Measurements from ENCODE around the gene NLRP4. TPM values are rescaled to one million over a fixed set of nuclear protein-coding genes. Genes with fewer than 3 reads are reported as not detected.
A peak's percentile ranks its signal among the peaks of the same experiment; 100 is the strongest.

The NLRP4 gene
- polyA plus RNA-seq (2013), result not detected

- CTCF ChIA-PET, result no interaction called here
- 92% methylated on average over 14 of the region's 16 CpGs for WGBS (ENCODE audit: insufficient coverage)
These were observed at the start of gene NLRP4 for GRCh38 chr19:55836340-55836739. TSS of gene NLRP4 (plus strand) at chr19:55836540. CDS start at chr19:55852081, 15,541 bp downstream.

GRCh38 chr19:55795021-55795420 lies 41.3 kb upstream of the NLRP4 start:
- no peaks in the 10 kb centered on the region for H3K27me3 ChIP-seq (replicated peaks in 2 of 5; ENCODE audit: control insufficient read depth in 4 of 5, insufficient read depth in 5 of 5, low read length in 4 of 5)
- ChIA-PET CTCF (interaction anchor here (1.2 kb wide), 1 partner anchor 1149 kb away, joined by 3 read pairs; no protein-coding TSS in a partner anchor), POLR2A (no interaction called here)
- H3K9me3 ChIP-seq (ENCODE audit: control extremely low read depth in 1 of 5, control insufficient read depth in 4 of 5, insufficient read depth in 2 of 5, low read depth in 1 of 5, low read length in 4 of 5), result no peaks in the 10 kb centered on the region
- H3K36me3 ChIP-seq (ENCODE audit: control insufficient read depth in 4 of 4, insufficient read depth in 4 of 4, low read length in 3 of 4), result no peaks in the 10 kb centered on the region
- H3K4me3 ChIP-seq (ENCODE audit: control insufficient read depth in 1 of 7, extremely low read depth in 1 of 7, insufficient read depth in 4 of 7, low read depth in 2 of 7, low read length in 6 of 7), result no peak overlapping the region
- no peak overlapping the region for H3K27ac ChIP-seq (ENCODE audit: insufficient read depth in 1 of 2, low read depth in 1 of 2, low read length in 2 of 2, poor library complexity in 1 of 2, severe bottlenecking in 2 of 2)
- no peaks in the 10 kb centered on the region for H3K4me1 ChIP-seq (ENCODE audit: control extremely low read depth in 1 of 4, control insufficient read depth in 4 of 4, insufficient read depth in 4 of 4, low read length in 3 of 4)
- WGBS (ENCODE audit: insufficient coverage), result 95% methylated on average over 11 of the region's 11 CpGs
- no peak for DNase-seq

More at GRCh38 chr19:55836340-55836739, at the start of gene NLRP4:
- no peak within 1 kb of the TSS for H3K4me3 ChIP-seq (ENCODE audit: control insufficient read depth in 1 of 7, extremely low read depth in 1 of 7, insufficient read depth in 4 of 7, low read depth in 2 of 7, low read length in 6 of 7)
- POLR2A ChIA-PET, result no interaction called here
- H3K9me3 ChIP-seq (ENCODE audit: control extremely low read depth in 1 of 5, control insufficient read depth in 4 of 5, insufficient read depth in 2 of 5, low read depth in 1 of 5, low read length in 4 of 5), result peaks cover 0 to 5% (median 0%) of the 10 kb centered on the region in 5 experiments
- no peak within 1 kb of the TSS for H3K27ac ChIP-seq (ENCODE audit: insufficient read depth in 1 of 2, low read depth in 1 of 2, low read length in 2 of 2, poor library complexity in 1 of 2, severe bottlenecking in 2 of 2)
- no peaks in the 10 kb centered on the region for H3K27me3 ChIP-seq (replicated peaks in 2 of 5; ENCODE audit: control insufficient read depth in 4 of 5, insufficient read depth in 5 of 5, low read length in 4 of 5)
- no peaks in the 10 kb centered on the region for H3K4me1 ChIP-seq (ENCODE audit: control extremely low read depth in 1 of 4, control insufficient read depth in 4 of 4, insufficient read depth in 4 of 4, low read length in 3 of 4)
- DNase-seq, result no peak
- H3K36me3 ChIP-seq (ENCODE audit: control insufficient read depth in 4 of 4, insufficient read depth in 4 of 4, low read length in 3 of 4), result no peaks in the 10 kb centered on the region

- no peaks in the 10 kb centered on the region for H3K36me3 ChIP-seq (ENCODE audit: control insufficient read depth in 4 of 4, insufficient read depth in 4 of 4, low read length in 3 of 4)
- peaks cover 0 to 3% (median 0%) of the 10 kb centered on the region in 5 experiments for H3K9me3 ChIP-seq (ENCODE audit: control extremely low read depth in 1 of 5, control insufficient read depth in 4 of 5, insufficient read depth in 2 of 5, low read depth in 1 of 5, low read length in 4 of 5)
- ChIA-PET CTCF (no interaction called here), POLR2A (no interaction called here)
- H3K4me3 ChIP-seq (ENCODE audit: control insufficient read depth in 1 of 7, extremely low read depth in 1 of 7, insufficient read depth in 4 of 7, low read depth in 2 of 7, low read length in 6 of 7), result no peak overlapping the region
- peaks cover 0 to 2% (median 0%) of the 10 kb centered on the region in 5 experiments for H3K27me3 ChIP-seq (replicated peaks in 2 of 5; ENCODE audit: control insufficient read depth in 4 of 5, insufficient read depth in 5 of 5, low read length in 4 of 5)
- H3K27ac ChIP-seq (ENCODE audit: insufficient read depth in 1 of 2, low read depth in 1 of 2, low read length in 2 of 2, poor library complexity in 1 of 2, severe bottlenecking in 2 of 2), result no peak overlapping the region
- no peak for DNase-seq
- WGBS (ENCODE audit: insufficient coverage), result 89% methylated on average over 6 of the region's 7 CpGs
- no peaks in the 10 kb centered on the region for H3K4me1 ChIP-seq (ENCODE audit: control extremely low read depth in 1 of 4, control insufficient read depth in 4 of 4, insufficient read depth in 4 of 4, low read length in 3 of 4)
These were observed 34.9 kb upstream of the NLRP4 start for GRCh38 chr19:55801416-55801815.

- peaks cover 0 to 3% (median 0%) of the 10 kb centered on the region in 5 experiments for H3K9me3 ChIP-seq (ENCODE audit: control extremely low read depth in 1 of 5, control insufficient read depth in 4 of 5, insufficient read depth in 2 of 5, low read depth in 1 of 5, low read length in 4 of 5)
- CTCF ChIA-PET, result no interaction called here
- POLR2A ChIA-PET, result no interaction called here
- no peak overlapping the region for H3K27ac ChIP-seq (ENCODE audit: insufficient read depth in 1 of 2, low read depth in 1 of 2, low read length in 2 of 2, poor library complexity in 1 of 2, severe bottlenecking in 2 of 2)
- no peaks in the 10 kb centered on the region for H3K36me3 ChIP-seq (ENCODE audit: control insufficient read depth in 4 of 4, insufficient read depth in 4 of 4, low read length in 3 of 4)
- no peak for DNase-seq
- no peaks in the 10 kb centered on the region for H3K4me1 ChIP-seq (ENCODE audit: control extremely low read depth in 1 of 4, control insufficient read depth in 4 of 4, insufficient read depth in 4 of 4, low read length in 3 of 4)
- H3K27me3 ChIP-seq (replicated peaks in 2 of 5; ENCODE audit: control insufficient read depth in 4 of 5, insufficient read depth in 5 of 5, low read length in 4 of 5), result peaks cover 0 to 2% (median 0%) of the 10 kb centered on the region in 5 experiments
- no peak overlapping the region for H3K4me3 ChIP-seq (ENCODE audit: control insufficient read depth in 1 of 7, extremely low read depth in 1 of 7, insufficient read depth in 4 of 7, low read depth in 2 of 7, low read length in 6 of 7)
- WGBS (ENCODE audit: insufficient coverage), result no CpG with 5 or more reads among the region's 2 CpGs
These were observed 34.1 kb upstream of the NLRP4 start for GRCh38 chr19:55802281-55802680.

- peak; percentile 73 to 81 (median 79) for DNase-seq
- Histone ChIP-seq H3K9me3 (ENCODE audit: control extremely low read depth in 1 of 5, control insufficient read depth in 4 of 5, insufficient read depth in 2 of 5, low read depth in 1 of 5, low read length in 4 of 5) (peaks cover 0 to 3% (median 0%) of the 10 kb centered on the region in 5 experiments), H3K36me3 (ENCODE audit: control insufficient read depth in 4 of 4, insufficient read depth in 4 of 4, low read length in 3 of 4) (no peaks in the 10 kb centered on the region), H3K4me3 (ENCODE audit: control insufficient read depth in 1 of 7, extremely low read depth in 1 of 7, insufficient read depth in 4 of 7, low read depth in 2 of 7, low read length in 6 of 7) (no peak overlapping the region), H3K4me1 (ENCODE audit: control extremely low read depth in 1 of 4, control insufficient read depth in 4 of 4, insufficient read depth in 4 of 4, low read length in 3 of 4) (no peaks in the 10 kb centered on the region), H3K27ac (ENCODE audit: insufficient read depth in 1 of 2, low read depth in 1 of 2, low read length in 2 of 2, poor library complexity in 1 of 2, severe bottlenecking in 2 of 2) (no peak overlapping the region), H3K27me3 (replicated peaks in 2 of 5; ENCODE audit: control insufficient read depth in 4 of 5, insufficient read depth in 5 of 5, low read length in 4 of 5) (no peaks in the 10 kb centered on the region)
- 31% methylated on average over 19 of the region's 20 CpGs for WGBS (ENCODE audit: insufficient coverage)
- POLR2A ChIA-PET, result no interaction called here
- CTCF ChIA-PET, result interaction anchor here (1.4 to 2.1 kb wide), 2 partner anchors 106 to 176 kb away, joined by 4 to 8 read pairs; no protein-coding TSS in a partner anchor
These were observed 26.8 kb upstream of the NLRP4 start for GRCh38 chr19:55809381-55810058.

GRCh38 chr19:55811340-55811739 lies 25.0 kb upstream of the NLRP4 start:
- Histone ChIP-seq H3K27ac (ENCODE audit: insufficient read depth in 1 of 2, low read depth in 1 of 2, low read length in 2 of 2, poor library complexity in 1 of 2, severe bottlenecking in 2 of 2) (no peak overlapping the region), H3K4me3 (ENCODE audit: control insufficient read depth in 1 of 7, extremely low read depth in 1 of 7, insufficient read depth in 4 of 7, low read depth in 2 of 7, low read length in 6 of 7) (no peak overlapping the region), H3K36me3 (ENCODE audit: control insufficient read depth in 4 of 4, insufficient read depth in 4 of 4, low read length in 3 of 4) (no peaks in the 10 kb centered on the region), H3K4me1 (ENCODE audit: control extremely low read depth in 1 of 4, control insufficient read depth in 4 of 4, insufficient read depth in 4 of 4, low read length in 3 of 4) (no peaks in the 10 kb centered on the region), H3K9me3 (ENCODE audit: control extremely low read depth in 1 of 5, control insufficient read depth in 4 of 5, insufficient read depth in 2 of 5, low read depth in 1 of 5, low read length in 4 of 5) (peaks cover 0 to 2% (median 0%) of the 10 kb centered on the region in 5 experiments), H3K27me3 (replicated peaks in 2 of 5; ENCODE audit: control insufficient read depth in 4 of 5, insufficient read depth in 5 of 5, low read length in 4 of 5) (no peaks in the 10 kb centered on the region)
- 80% methylated on average over 1 of the region's 3 CpGs for WGBS (ENCODE audit: insufficient coverage)
- DNase-seq, result no peak
- ChIA-PET POLR2A (no interaction called here), CTCF (no interaction called here)

GRCh38 chr19:55812449-55812848 lies 23.9 kb upstream of the NLRP4 start:
- POLR2A ChIA-PET, result no interaction called here
- Histone ChIP-seq H3K36me3 (ENCODE audit: control insufficient read depth in 4 of 4, insufficient read depth in 4 of 4, low read length in 3 of 4) (no peaks in the 10 kb centered on the region), H3K9me3 (ENCODE audit: control extremely low read depth in 1 of 5, control insufficient read depth in 4 of 5, insufficient read depth in 2 of 5, low read depth in 1 of 5, low read length in 4 of 5) (peaks cover 0 to 2% (median 0%) of the 10 kb centered on the region in 5 experiments), H3K27ac (ENCODE audit: insufficient read depth in 1 of 2, low read depth in 1 of 2, low read length in 2 of 2, poor library complexity in 1 of 2, severe bottlenecking in 2 of 2) (no peak overlapping the region), H3K27me3 (replicated peaks in 2 of 5; ENCODE audit: control insufficient read depth in 4 of 5, insufficient read depth in 5 of 5, low read length in 4 of 5) (no peaks in the 10 kb centered on the region), H3K4me1 (ENCODE audit: control extremely low read depth in 1 of 4, control insufficient read depth in 4 of 4, insufficient read depth in 4 of 4, low read length in 3 of 4) (no peaks in the 10 kb centered on the region), H3K4me3 (ENCODE audit: control insufficient read depth in 1 of 7, extremely low read depth in 1 of 7, insufficient read depth in 4 of 7, low read depth in 2 of 7, low read length in 6 of 7) (no peak overlapping the region)
- DNase-seq, result no peak
- WGBS (ENCODE audit: insufficient coverage), result 61% methylated on average over 6 of the region's 7 CpGs
- CTCF ChIA-PET, result no interaction called here

All from common myeloid progenitor, CD34-positive (primary cell).